Sigmoid colon (tissue), 7 donors: ENCODE measurements around the gene APBA3. TPM values are rescaled to one million over a fixed set of nuclear protein-coding genes. Genes with fewer than 3 reads are reported as not detected.

Experiments
- DNase-seq: peaks from one replicate; pipeline ENCODE4 v3.0.0-alpha.2; 2019
- H3K27ac ChIP-seq, 4 donors: fragments of 200-600 bp; sonication (generic); one replicate each; pipeline ENCODE4 v1.5.1; 2016 to 2019; ENCODE audit warnings: mild to moderate bottlenecking in 1 of 4
- H3K27me3 ChIP-seq, 3 donors: fragments of 200-600 bp; sonication (generic); one replicate each; pipeline ENCODE4 v1.5.1; 2019; ENCODE audit warnings: mild to moderate bottlenecking in 1 of 3
- H3K36me3 ChIP-seq, 4 donors: fragments of 200-600 bp; sonication (generic); one replicate each; pipeline ENCODE4 v1.5.1; 2016 to 2019
- H3K4me1 ChIP-seq, 4 donors: fragments of 200-600 bp; sonication (generic); one replicate each; pipeline ENCODE4 v1.5.1; 2017 to 2019
- H3K4me3 ChIP-seq, 4 donors: fragments of 200-600 bp; sonication (generic); one replicate each; pipeline ENCODE4 v1.5.1; 2017 to 2019; ENCODE audit warnings: mild to moderate bottlenecking in 2 of 4, moderate library complexity in 1 of 4
- H3K9me3 ChIP-seq, 4 donors: fragments of 200-600 bp in 3 of 4; sonication (generic) in 3 of 4; one replicate each; pipeline versions ENCODE4 v1.5.1 to v1.6.1; 2013 to 2019
- CTCF ChIP-seq, 4 experiments: fragments of 450-650 bp in 3 of 4; fragments of 200-600 bp in 1 of 4; IDR thresholded peaks; one replicate each; pipeline ENCODE4 v1.5.1; 2016 to 2019; ENCODE audit warnings: antibody characterized with exemption in 4 of 4, mild to moderate bottlenecking in 3 of 4, moderate library complexity in 2 of 4
- EP300 ChIP-seq, 4 donors: sonication (generic); formaldehyde crosslinking; IDR thresholded peaks; one replicate each; pipeline ENCODE4 v1.6.1; 2017; ENCODE audit warnings: antibody characterized with exemption in 4 of 4
- POLR2A ChIP-seq, 2 donors: fragments of 450-650 bp; IDR thresholded peaks; one replicate each; pipeline ENCODE4 v1.6.1; 2016; ENCODE audit warnings: antibody characterized with exemption in 2 of 2, mild to moderate bottlenecking in 2 of 2, moderate library complexity in 2 of 2
- POLR2AphosphoS5 ChIP-seq, 4 donors: sonication (generic); formaldehyde crosslinking; IDR thresholded peaks; one replicate each; pipeline ENCODE4 v1.6.1; 2017; ENCODE audit warnings: antibody characterized with exemption in 4 of 4
- WGBS, 2 donors: extraction: QIAGEN DNeasy Blood & Tissue Kit; methylation state at CpG; one replicate each; pipeline ENCODE4 v1.1.7; 2013; 5-methylcytosine and 5-hydroxymethylcytosine counted together
- intact Hi-C: fragments of 100-400 bp; cut with DNase I; formaldehyde crosslinking; loops from one replicate; pipeline ENCODE4 v1.15.1; 2023
- polyA plus RNA-seq, 3 donors: library from polyadenylated mRNA; stranded (reverse); fragments of 200-250 nt; gene quantifications; one replicate each; pipeline ENCODE4 v1.2.3, GENCODE V29; 2013
- total RNA-seq, 4 donors: library from RNA; depleted of rRNA; stranded (reverse); fragments of >200 nt; gene quantifications; one replicate each; pipeline ENCODE4 v1.1.0, GENCODE V29; 2016
- donor health status: healthy with polysubstance abuse.
- donor health status: Bipolar disorder and iron deficiency.
- donor health status: healthy.

The APBA3 gene
- total RNA-seq (10 to 100 TPM; 17.8 to 42.9 (median 23.0) TPM), polyA plus RNA-seq (10 to 100 TPM; 12.0 to 19.5 (median 13.2) TPM)

DNA sequence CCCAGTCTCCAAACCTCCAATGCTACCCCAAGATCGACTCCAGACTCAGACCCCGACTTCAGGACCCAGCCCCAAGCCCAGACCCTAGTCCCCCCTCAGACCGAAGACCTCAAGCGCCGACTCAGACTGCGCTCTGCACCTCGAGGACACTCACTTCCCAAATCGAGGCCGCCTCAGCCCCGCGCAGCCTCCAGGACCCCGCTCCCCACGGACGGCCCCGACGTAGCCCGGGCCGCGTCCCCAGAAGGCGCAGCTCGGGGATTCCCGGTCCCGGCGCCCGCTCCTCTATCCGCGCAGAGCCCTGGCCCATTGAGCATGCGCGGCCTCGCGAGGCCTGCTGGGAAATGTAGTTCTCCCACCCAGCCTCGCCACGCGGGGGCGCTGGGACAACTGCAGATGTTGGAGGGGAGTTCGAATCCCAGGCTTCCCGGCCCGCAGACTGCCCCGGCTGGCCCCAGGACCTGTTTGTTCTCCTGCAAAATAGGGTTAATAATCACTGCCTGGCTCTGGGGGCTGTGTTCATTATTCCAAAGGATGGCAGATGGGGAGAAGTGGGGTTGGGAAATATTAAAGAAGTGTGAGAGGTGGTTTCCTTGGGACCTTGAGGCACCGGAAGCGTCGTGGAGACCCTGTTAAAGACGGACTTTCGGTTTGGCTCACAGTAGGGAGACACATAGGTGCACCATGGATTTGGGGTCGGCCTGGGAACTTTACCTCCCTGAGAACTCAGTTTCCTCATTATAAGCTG lies at the start of gene APBA3:
Gene APBA3, minus strand, starts transcription at position 311 of the 748 bp plus-strand sequence. CDS start 1,428 bp downstream, outside the sequence.
- intact Hi-C loops: loop anchor here (5.0 kb wide), 2 partner anchors 94 to 211 kb away; partner anchors contain the start of gene DAPK3
- Histone ChIP-seq H3K4me1 (peaks cover 0 to 46% (median 37%) of the 10 kb centered on the region in 4 donors), H3K9me3 (no peaks in the 10 kb centered on the region), H3K4me3 (peak within 1 kb of the TSS; percentile 78 to 92 (median 88)), H3K27ac (peak within 1 kb of the TSS; percentile 95 to 98 (median 96)), H3K36me3 (peaks cover 0 to 51% (median 16%) of the 10 kb centered on the region in 4 donors), H3K27me3 (no peaks in the 10 kb centered on the region)
- peak; percentile 95 for DNase-seq
- TF ChIP-seq EP300 (IDR thresholded peaks at IDR 0.05): no peak
- TF ChIP-seq POLR2A (IDR thresholded peaks at IDR 0.05): peak; percentile 58 to 61
- TF ChIP-seq CTCF (IDR thresholded peaks at IDR 0.05): peak; percentile 53 to 75 (median 60)
- TF ChIP-seq POLR2AphosphoS5 (IDR thresholded peaks at IDR 0.05): peak; percentile 85 to 94 (median 90)
- WGBS, 2 donors: 2 to 4% methylated on average over 45 of the region's 45 CpGs

DNA sequence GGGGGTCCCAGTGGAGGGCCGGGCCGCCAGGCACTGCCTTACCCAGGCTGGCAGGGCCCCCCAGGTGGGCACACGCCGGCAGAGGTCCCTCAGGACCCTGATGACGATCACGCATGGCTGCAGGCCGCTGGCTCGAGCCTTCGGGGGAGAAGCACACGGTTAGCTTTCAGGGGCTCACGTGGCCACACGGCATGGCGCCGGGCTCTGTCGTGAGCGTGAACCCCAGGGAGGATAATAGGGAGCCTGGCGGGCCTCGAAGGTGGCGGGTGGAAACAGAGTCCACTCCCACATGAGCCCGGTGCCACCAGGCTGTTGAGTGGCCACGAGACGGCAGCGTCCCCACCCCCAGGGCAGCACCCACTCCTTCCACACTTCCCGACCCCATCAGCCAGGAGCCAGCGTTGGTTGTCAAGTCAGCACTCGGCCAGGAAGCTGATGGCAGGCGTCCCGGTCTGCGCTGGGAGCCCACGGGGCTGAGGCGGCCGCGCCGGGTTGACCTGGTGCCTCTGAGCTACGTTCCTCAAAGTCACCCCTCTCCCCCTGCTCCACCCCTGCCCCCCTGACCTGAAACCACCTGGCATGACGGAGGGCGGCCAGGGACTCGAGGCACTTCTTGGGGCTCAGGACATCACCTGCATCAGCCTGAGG lies 49.3 kb upstream of the APBA3 start:
- H3K4me1 ChIP-seq: no peaks in the 10 kb centered on the region
- no peak overlapping the region for H3K4me3 ChIP-seq
- 78 to 81% methylated on average over 38 of the region's 38 CpGs for WGBS, 2 donors
- DNase-seq: no peak
- no peaks in the 10 kb centered on the region for H3K9me3 ChIP-seq
- H3K27ac ChIP-seq: no peak overlapping the region
- H3K36me3 ChIP-seq: no peaks in the 10 kb centered on the region
- peaks cover 0 to 11% (median 0%) of the 10 kb centered on the region in 3 donors for H3K27me3 ChIP-seq
- TF ChIP-seq POLR2A (IDR thresholded peaks at IDR 0.05) (no peak), POLR2AphosphoS5 (IDR thresholded peaks at IDR 0.05) (no peak)
- intact Hi-C loops: no loop called here

DNA sequence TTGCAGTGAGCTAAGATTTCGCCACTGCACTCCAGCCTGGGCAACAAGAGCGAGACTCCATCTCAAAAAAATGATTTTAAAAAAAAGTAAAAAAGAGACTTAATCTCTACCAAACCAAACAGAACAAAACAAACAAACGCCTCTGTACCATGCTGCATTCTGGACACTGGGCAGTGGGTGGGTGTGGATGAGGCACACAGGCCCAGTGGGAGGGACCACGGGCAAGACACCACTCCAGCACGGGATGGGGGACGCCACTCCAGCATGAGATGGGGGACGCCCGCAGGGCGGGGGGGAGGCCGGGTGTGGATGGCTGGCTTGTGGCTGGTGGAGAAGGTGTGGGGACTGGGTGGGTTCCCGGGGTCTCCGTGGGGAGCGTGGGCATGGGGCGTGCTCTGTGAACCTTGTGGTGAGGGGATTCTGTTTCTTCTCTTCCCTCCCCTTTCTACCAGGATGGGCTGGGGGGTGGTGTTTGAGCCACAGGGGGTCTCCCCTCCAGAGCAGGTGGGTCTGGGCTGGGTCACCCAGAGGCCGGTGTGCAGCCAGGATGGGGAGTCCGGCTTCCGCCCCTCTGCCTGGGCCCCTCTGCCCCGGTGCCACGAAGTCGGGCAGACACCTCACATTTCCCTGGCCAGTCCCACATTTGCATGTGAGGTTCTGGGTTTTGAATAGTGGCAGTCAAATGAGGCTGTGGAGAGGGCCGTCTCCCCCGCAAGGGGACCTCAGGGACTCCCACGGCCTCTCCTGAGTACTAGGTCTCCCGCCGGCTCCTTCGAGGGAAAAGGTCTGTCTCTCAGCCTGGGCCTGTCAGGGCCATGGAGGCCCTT lies 48.6 kb upstream of the APBA3 start:
- 69 to 78% methylated on average over 26 of the region's 26 CpGs for WGBS, 2 donors

GRCh38 chr19:3808420-3809143 lies 47.1 kb upstream of the APBA3 start:
- intact Hi-C loops: no loop called here
- H3K9me3 ChIP-seq: no peaks in the 10 kb centered on the region
- DNase-seq: no peak
- no peak overlapping the region for H3K4me3 ChIP-seq
- WGBS, 2 donors: 61 to 84% methylated on average over 33 of the region's 33 CpGs
- no peaks in the 10 kb centered on the region for H3K36me3 ChIP-seq
- H3K27ac ChIP-seq: no peak overlapping the region
- no peaks in the 10 kb centered on the region for H3K4me1 ChIP-seq
- peaks cover 0 to 14% (median 3%) of the 10 kb centered on the region in 3 donors for H3K27me3 ChIP-seq
- TF ChIP-seq CTCF (IDR thresholded peaks at IDR 0.05): no peak
- no peak for TF ChIP-seq POLR2AphosphoS5 (IDR thresholded peaks at IDR 0.05)
- TF ChIP-seq POLR2A (IDR thresholded peaks at IDR 0.05): no peak
- TF ChIP-seq EP300 (IDR thresholded peaks at IDR 0.05): no peak

More for the DNA sequence above, 48.6 kb upstream of the APBA3 start:
- no peak for DNase-seq
- Histone ChIP-seq H3K27ac (no peak overlapping the region), H3K9me3 (no peaks in the 10 kb centered on the region), H3K4me1 (no peaks in the 10 kb centered on the region), H3K27me3 (peaks cover 0 to 11% (median 0%) of the 10 kb centered on the region in 3 donors), H3K4me3 (no peak overlapping the region), H3K36me3 (no peaks in the 10 kb centered on the region)
- TF ChIP-seq EP300 (IDR thresholded peaks at IDR 0.05): no peak
- intact Hi-C loops: no loop called here
